HCEC 1CT (cell line): ENCODE measurements around the gene FITM2.
"Not testable (repeated sequence)": the region's sequence is repeated elsewhere in the genome, so short reads cannot be mapped to it uniquely, and the experiment has no call there.

Source experiments
- DNase-seq: peaks from one replicate; pipeline ENCODE4 v3.0.0-alpha.2; 2017

FITM2 gene

GRCh38 chr20:44328428-44328827, 17.4 kb upstream of the FITM2 start:
- DNase-seq, result no peak

GRCh38 chr20:44327748-44328147, 16.7 kb upstream of the FITM2 start:
- not testable (repeated sequence) for DNase-seq

GRCh38 chr20:44326391-44327159, 15.6 kb upstream of the FITM2 start:
- DNase-seq, result no peak

GRCh38 chr20:44324343-44324742, 13.3 kb upstream of the FITM2 start:
- DNase-seq, result peak; percentile 10

- peak; percentile 55 for DNase-seq
These were observed 8.9 kb upstream of the FITM2 start for GRCh38 chr20:44319839-44320422.

GRCh38 chr20:44314870-44315269, 3.9 kb upstream of the FITM2 start:
- DNase-seq, result no peak

GRCh38 chr20:44309763-44310663, 989 bp downstream of the FITM2 start:
- DNase-seq, result peak; percentile 66

- no peak for DNase-seq
These were observed 4.1 kb downstream of the FITM2 start for GRCh38 chr20:44306927-44307326.

- DNase-seq, result no peak
These were observed 6.6 kb downstream of the FITM2 start for GRCh38 chr20:44304383-44304782.

GRCh38 chr20:44302736-44303135, 8.3 kb downstream of the FITM2 start:
- DNase-seq, result no peak

GRCh38 chr20:44302026-44302669, 8.9 kb downstream of the FITM2 start:
- DNase-seq, result no peak

- no peak for DNase-seq
These were observed 9.7 kb downstream of the FITM2 start for GRCh38 chr20:44301285-44301684.

GRCh38 chr20:44299011-44299535, 11.9 kb downstream of the FITM2 start:
- DNase-seq, result not testable (repeated sequence)

- no peak for DNase-seq
These were observed 13.3 kb downstream of the FITM2 start for GRCh38 chr20:44297721-44298120.

GRCh38 chr20:44296011-44296410, 15.0 kb downstream of the FITM2 start:
- no peak for DNase-seq

GRCh38 chr20:44291754-44292153, 19.2 kb downstream of the FITM2 start:
- no peak for DNase-seq

GRCh38 chr20:44288252-44288651, 22.8 kb downstream of the FITM2 start:
- no peak for DNase-seq

- no peak for DNase-seq
These were observed 23.5 kb downstream of the FITM2 start for GRCh38 chr20:44287272-44288097.

GRCh38 chr20:44284032-44284431, 27.0 kb downstream of the FITM2 start:
- peak; percentile 31 for DNase-seq

- DNase-seq, result no peak
These were observed 28.8 kb downstream of the FITM2 start for GRCh38 chr20:44282192-44282591.

- no peak for DNase-seq
These were observed 30.6 kb downstream of the FITM2 start for GRCh38 chr20:44280387-44280786.

- DNase-seq, result peak; percentile 93
These were observed 31.8 kb downstream of the FITM2 start for GRCh38 chr20:44279228-44279627.
